Left ventricle myocardium inferior (tissue), 1 donor: ENCODE results near the gene SDC3. TPM values are rescaled to one million over a fixed set of nuclear protein-coding genes. Genes with fewer than 3 reads are reported as not detected.

ENCODE experiments used
- DNase-seq: peaks from one replicate; pipeline ENCODE4 v3.0.0-alpha.2; 2020
- H3K27ac ChIP-seq: fragments of 200-600 bp; replicated peaks from 2 replicates; pipeline ENCODE4 v1.8.0; 2021
- H3K27me3 ChIP-seq: fragments of 200-600 bp; 2 replicates; pipeline ENCODE4 v1.8.0; 2021; ENCODE audit warnings: low read depth
- H3K36me3 ChIP-seq: fragments of 200-600 bp; 2 replicates; pipeline ENCODE4 v1.8.0; 2021
- H3K4me1 ChIP-seq: fragments of 200-600 bp; 2 replicates; pipeline ENCODE4 v1.8.0; 2021
- H3K4me3 ChIP-seq: fragments of 200-600 bp; 2 replicates; pipeline ENCODE4 v1.8.0; 2021; ENCODE audit warnings: mild to moderate bottlenecking, moderate library complexity
- H3K9me3 ChIP-seq: fragments of 200-600 bp; replicated peaks from 2 replicates; pipeline ENCODE4 v1.8.0; 2021
- CTCF ChIP-seq: fragments of 200-600 bp; IDR thresholded peaks from 2 replicates; pipeline ENCODE4 v1.8.0; 2021; ENCODE audit warnings: antibody characterized with exemption, mild to moderate bottlenecking, borderline replicate concordance
- intact Hi-C: fragments of 100-400 bp; cut with micrococcal nuclease; formaldehyde crosslinking; loops from one replicate; pipeline ENCODE4 v1.11.0; 2022
- total RNA-seq: library from RNA; stranded (reverse); fragmentation: NEBNext Ultra II Directional; extraction: Animal tissue kit (Norgen Biotek cat#: 25700); gene quantifications from one replicate; pipeline ENCODE4 v1.2.1, GENCODE V29; 2021
- donor health status: DM: no; HTN: yes; CAD: no; lungs with severe emphysema.

Gene SDC3
- total RNA-seq, 1 donor from 2014 or later, result 25.3 TPM

GRCh38 chr1:30886710-30887428 is 21.7 kb downstream of the SDC3 start:
- Histone ChIP-seq H3K27me3 (no peaks in the 10 kb centered on the region), H3K27ac (no peak overlapping the region), H3K4me1 (peaks cover 53% of the 10 kb centered on the region), H3K36me3 (no peaks in the 10 kb centered on the region), H3K9me3 (no peaks in the 10 kb centered on the region), H3K4me3 (no peak overlapping the region)
- intact Hi-C loops, result no loop called here
- TF ChIP-seq CTCF, result no peak
- no peak for DNase-seq

DNA sequence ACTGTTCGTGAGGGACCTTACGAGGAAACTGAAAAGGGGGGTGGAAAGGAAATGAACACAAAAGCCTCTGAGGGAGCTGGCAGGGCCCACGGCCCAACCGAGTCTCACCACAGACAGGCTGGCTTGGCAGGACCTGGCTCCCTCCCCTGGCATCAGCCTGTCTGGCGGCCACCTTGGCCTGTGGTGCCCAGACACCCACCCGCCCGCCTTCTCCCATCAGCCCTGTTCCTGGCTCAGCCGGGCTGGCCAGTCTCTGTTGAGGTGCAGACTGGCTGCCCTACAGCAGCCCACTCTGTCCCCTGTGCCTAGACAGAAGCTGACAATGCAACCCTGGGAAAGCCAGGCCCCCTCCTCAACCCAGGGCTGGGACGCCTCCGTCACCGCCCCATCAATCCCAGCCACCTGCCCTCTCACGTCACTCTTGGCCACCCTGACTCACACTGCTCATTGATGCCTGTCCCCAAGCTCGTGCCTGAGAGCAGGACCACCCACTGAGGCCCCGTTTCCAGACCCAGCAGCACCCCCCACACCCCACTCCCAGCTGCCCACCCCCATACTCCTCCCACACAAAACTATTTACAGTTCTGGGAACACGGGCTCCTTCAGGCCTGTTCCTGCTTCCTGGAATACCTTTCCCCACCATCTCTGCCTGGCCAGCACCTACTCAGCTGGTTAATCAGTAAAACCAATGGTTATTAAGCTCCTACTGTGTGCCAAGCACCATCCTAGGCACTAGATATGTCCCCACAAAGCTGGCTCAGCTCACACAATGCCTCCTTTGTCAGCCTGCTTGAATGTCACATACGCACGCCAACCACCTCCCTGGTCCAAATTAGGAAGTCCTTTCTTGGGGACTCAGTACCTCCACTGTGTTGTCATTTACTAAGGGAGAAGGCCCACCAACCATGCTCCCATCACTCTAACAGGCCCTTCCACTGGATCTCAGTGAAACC is 22.7 kb downstream of the SDC3 start:
- H3K27me3 ChIP-seq, result no peaks in the 10 kb centered on the region
- no peak for DNase-seq
- no peaks in the 10 kb centered on the region for H3K9me3 ChIP-seq
- intact Hi-C loops, result no loop called here
- TF ChIP-seq CTCF, result no peak
- H3K27ac ChIP-seq, result no peak overlapping the region
- H3K4me3 ChIP-seq, result no peak overlapping the region
- H3K36me3 ChIP-seq, result no peaks in the 10 kb centered on the region
- peaks cover 48% of the 10 kb centered on the region for H3K4me1 ChIP-seq

- Histone ChIP-seq H3K36me3 (no peaks in the 10 kb centered on the region), H3K27ac (no peak overlapping the region), H3K4me3 (no peak overlapping the region), H3K9me3 (no peaks in the 10 kb centered on the region), H3K27me3 (no peaks in the 10 kb centered on the region), H3K4me1 (peaks cover 42% of the 10 kb centered on the region)
- TF ChIP-seq CTCF, result no peak
- intact Hi-C loops, result no loop called here
- DNase-seq, result no peak
Measured at GRCh38 chr1:30884723-30885122, 23.8 kb downstream of the SDC3 start.

- H3K4me1 ChIP-seq, result peaks cover 30% of the 10 kb centered on the region
- no peak for DNase-seq
- H3K27me3 ChIP-seq, result no peaks in the 10 kb centered on the region
- TF ChIP-seq CTCF, result no peak
- H3K9me3 ChIP-seq, result no peaks in the 10 kb centered on the region
- no peak overlapping the region for H3K4me3 ChIP-seq
- intact Hi-C loops, result no loop called here
- H3K27ac ChIP-seq, result no peak overlapping the region
- no peaks in the 10 kb centered on the region for H3K36me3 ChIP-seq
Measured at GRCh38 chr1:30883389-30884172, 25.0 kb downstream of the SDC3 start.

DNA sequence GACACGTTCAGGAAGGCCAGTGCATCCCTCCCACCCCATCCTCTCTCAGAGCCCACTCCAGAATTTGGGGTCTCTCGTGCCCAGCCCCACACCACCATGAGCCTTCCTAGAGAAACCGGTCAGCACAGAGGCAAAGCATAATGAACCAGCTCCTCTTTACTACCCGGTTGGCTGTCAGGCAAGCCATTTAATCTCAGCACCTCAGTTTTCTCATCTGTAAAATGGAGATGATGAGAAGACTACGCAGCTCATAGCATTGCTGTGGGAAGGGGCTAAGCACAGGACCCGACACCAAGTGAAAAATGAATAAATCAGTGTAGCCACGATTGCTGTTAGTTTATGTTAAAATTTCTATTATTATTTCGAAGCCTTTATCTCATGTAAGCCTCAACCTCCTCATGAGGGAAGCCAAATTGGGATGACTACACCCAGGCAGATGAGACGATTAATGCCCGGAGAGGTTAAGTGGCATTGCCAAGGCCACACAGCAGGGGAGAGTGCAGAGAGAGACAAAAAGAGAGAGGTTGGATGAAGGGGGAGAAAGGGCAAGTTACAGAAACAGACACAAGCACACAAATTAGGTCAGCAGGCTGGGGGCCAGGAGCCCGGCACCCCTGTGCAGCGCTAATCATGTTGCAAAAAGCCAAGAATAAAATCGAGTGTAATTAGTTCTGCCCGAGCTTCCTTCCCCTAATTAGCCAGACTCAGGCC is 25.7 kb downstream of the SDC3 start:
- Histone ChIP-seq H3K4me1 (peaks cover 28% of the 10 kb centered on the region), H3K4me3 (no peak overlapping the region), H3K9me3 (no peaks in the 10 kb centered on the region), H3K27me3 (no peaks in the 10 kb centered on the region), H3K36me3 (no peaks in the 10 kb centered on the region), H3K27ac (no peak overlapping the region)
- TF ChIP-seq CTCF, result no peak
- DNase-seq, result no peak
- intact Hi-C loops, result no loop called here
